ENCODE results near the gene ZNF320.

DNA sequence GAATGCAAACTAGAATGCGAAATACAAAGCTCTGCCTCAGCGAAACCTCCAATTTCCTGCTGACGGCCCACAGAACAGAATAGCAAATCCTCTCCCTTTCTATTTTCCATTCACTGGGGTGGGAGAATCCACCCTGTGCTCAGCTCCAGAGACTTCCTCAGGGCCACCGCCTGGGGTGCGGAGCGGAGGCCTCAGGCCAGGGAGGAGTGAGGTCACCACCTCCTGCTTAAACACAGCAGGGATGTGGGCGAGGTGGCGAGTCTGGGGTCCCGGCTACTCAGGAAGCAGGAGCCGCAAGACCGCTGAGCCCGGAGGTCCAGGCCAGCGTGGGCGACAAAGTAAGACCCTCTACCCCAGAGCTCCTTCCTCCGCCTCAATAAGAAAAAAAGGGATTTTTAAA, 666 bp upstream of the ZNF320 start:
- TF ChIP-seq SUZ12 (IDR thresholded peaks at IDR 0.05) (no peak), FOXA1 (IDR thresholded peaks at IDR 0.05) (no peak), NFRKB (IDR thresholded peaks at IDR 0.05) (no peak), BHLHE40 (IDR thresholded peaks at IDR 0.05; ENCODE audit: borderline replicate concordance) (no peak), TARDBP (IDR thresholded peaks at IDR 0.05) (no peak), L3MBTL2 (conservative IDR thresholded peaks at IDR 0.05) (no peak), ZNF384 (IDR thresholded peaks at IDR 0.05) (no peak), FOXM1 (IDR thresholded peaks at IDR 0.05; ENCODE audit: borderline replicate concordance) (no peak), SP1 (IDR thresholded peaks at IDR 0.05) (no peak), HDGF (IDR thresholded peaks at IDR 0.05; ENCODE audit: borderline replicate concordance) (no peak), ELF4 (IDR thresholded peaks at IDR 0.05) (no peak), ARNT (IDR thresholded peaks at IDR 0.05) (no peak), CTBP1 (IDR thresholded peaks at IDR 0.05; ENCODE audit: borderline replicate concordance) (no peak)

All from HEK293T (cell line).